GM12865 (cell line): ENCODE results near the gene LRP6.

Experiments
- DNase-seq: peaks from one replicate; pipeline ENCODE4 v3.0.0; 2010; ENCODE audit warnings: low read depth
- H3K4me3 ChIP-seq: 2 replicates; pipeline ENCODE4 v1.5.1; 2011; ENCODE audit warnings: mild to moderate bottlenecking, low read depth, low read length, control low read depth
- TF ChIP-seq, protein P1 (sequence below): IDR thresholded peaks from 2 replicates; pipeline ENCODE4 v1.5.1; 2011; ENCODE audit warnings: low read length, control low read depth, low read depth, inconsistent platforms; ENCODE audit not compliant: insufficient read depth; ENCODE audit errors: missing control alignments

The LRP6 gene

GRCh38 chr12:12094481-12094880 lies 172.4 kb downstream of the LRP6 start:
- DNase-seq: no peak
- H3K4me3 ChIP-seq: no peak overlapping the region
- TF ChIP-seq, protein P1, sequence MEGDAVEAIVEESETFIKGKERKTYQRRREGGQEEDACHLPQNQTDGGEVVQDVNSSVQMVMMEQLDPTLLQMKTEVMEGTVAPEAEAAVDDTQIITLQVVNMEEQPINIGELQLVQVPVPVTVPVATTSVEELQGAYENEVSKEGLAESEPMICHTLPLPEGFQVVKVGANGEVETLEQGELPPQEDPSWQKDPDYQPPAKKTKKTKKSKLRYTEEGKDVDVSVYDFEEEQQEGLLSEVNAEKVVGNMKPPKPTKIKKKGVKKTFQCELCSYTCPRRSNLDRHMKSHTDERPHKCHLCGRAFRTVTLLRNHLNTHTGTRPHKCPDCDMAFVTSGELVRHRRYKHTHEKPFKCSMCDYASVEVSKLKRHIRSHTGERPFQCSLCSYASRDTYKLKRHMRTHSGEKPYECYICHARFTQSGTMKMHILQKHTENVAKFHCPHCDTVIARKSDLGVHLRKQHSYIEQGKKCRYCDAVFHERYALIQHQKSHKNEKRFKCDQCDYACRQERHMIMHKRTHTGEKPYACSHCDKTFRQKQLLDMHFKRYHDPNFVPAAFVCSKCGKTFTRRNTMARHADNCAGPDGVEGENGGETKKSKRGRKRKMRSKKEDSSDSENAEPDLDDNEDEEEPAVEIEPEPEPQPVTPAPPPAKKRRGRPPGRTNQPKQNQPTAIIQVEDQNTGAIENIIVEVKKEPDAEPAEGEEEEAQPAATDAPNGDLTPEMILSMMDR: no peak

DNA sequence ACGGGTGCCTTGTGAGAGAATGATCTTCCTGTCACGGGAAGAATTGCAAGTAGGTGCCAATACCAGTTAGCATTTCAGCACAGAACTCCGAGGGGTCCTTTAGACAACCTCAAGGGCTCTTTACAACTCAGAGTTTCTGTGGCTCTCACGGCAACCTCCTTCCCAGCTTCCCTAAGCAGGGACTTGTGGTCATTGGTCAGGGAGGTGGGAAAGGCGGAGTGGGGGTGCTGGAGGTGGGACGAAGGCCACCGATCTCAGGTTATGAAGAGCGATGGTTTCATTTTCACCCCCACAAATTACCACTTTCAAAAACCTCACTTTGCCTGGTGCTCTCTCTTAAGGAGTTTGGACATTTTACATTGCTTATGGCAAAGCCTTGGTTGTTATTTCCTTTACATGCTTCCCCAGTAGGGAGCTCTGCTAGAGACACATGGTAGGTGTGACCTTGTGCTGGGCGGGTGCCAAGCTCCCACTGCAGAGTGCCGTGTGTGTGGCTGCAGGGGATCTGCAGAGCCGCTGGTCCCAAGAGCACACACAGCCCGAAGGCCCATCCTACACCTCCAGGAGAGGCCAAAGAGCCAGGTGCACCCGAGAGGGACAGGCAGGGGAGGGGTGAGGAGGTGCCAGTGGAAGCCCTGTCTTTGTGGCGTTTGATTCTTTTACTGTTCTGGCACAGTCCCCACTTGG lies 174.7 kb downstream of the LRP6 start:
- DNase-seq: no peak
- H3K4me3 ChIP-seq: no peak overlapping the region
- TF ChIP-seq, protein P1: no peak

DNA sequence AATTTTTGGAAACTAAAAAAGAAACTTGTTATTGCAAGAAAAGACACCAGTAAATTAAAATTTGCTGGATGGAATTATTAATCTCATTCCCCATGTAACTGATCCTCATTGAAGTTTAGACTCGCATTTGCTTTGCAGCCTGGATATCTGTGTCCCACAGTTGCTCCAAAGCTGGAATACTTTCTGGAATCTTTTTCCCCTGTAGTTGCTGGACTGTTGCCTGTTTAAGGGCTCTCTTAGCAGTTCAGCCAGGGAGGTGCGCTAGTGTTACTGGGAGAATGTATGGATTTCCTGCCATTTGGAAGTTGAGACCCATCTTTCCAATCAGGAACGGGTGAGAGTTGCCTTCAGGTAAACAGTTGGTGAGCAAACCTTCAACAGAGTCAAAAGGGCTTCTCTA lies 175.8 kb downstream of the LRP6 start:
- no peak for DNase-seq
- TF ChIP-seq, protein P1: no peak
- no peak overlapping the region for H3K4me3 ChIP-seq

- no peak for DNase-seq
- TF ChIP-seq, protein P1: no peak
- no peak overlapping the region for H3K4me3 ChIP-seq
Observed at GRCh38 chr12:12088761-12089160, 178.1 kb downstream of the LRP6 start.

- no peak overlapping the region for H3K4me3 ChIP-seq
- DNase-seq: no peak
- TF ChIP-seq, protein P1: no peak
Observed at GRCh38 chr12:12088147-12088546, 178.7 kb downstream of the LRP6 start.

- TF ChIP-seq, protein P1: no peak
- DNase-seq: no peak
- no peak overlapping the region for H3K4me3 ChIP-seq
Observed at GRCh38 chr12:12087693-12088034, 179.2 kb downstream of the LRP6 start.
